Endothelial cell of umbilical vein (primary cell): ENCODE results near the gene CBLB. TPM values are rescaled to one million over a fixed set of nuclear protein-coding genes. Genes with fewer than 3 reads are reported as not detected.

Experiments
- BruUV-seq: library from RNA; stranded (reverse); fragments of 400-500 nt; replicated peaks from 2 replicates; lab custom pipeline; 2021; lab: Mats Ljungman, UMichigan
- CTCF ChIA-PET: fragments of 300-600, 350-600 bp; sonication (Branson Sonifier 250); formaldehyde crosslinking; loops from one replicate; lab custom pipeline; 2021; ENCODE audit warnings: antibody characterized with exemption, inconsistent platforms; lab: Charles Lee
- POLR2A ChIA-PET: fragments of 300-600, 350-600 bp; sonication (Branson Sonifier 250); formaldehyde crosslinking; loops from one replicate; lab custom pipeline; 2021; ENCODE audit warnings: antibody characterized with exemption, inconsistent platforms; lab: Charles Lee
- DNase-seq: peaks from one replicate; pipeline ENCODE4 v3.0.0-alpha.2; 2011; ENCODE audit warnings: low read depth, low spot score
- FAIRE-seq: peaks from 2 replicates; lab custom pipeline; 2011; peaks lifted over from hg19 to GRCh38; lab: Jason Lieb, UNC
- H2AFZ ChIP-seq: 2 replicates; pipeline ENCODE4 v1.6.0; 2012; ENCODE audit warnings: low read depth, low read length, control low read depth, inconsistent platforms
- H3K27ac ChIP-seq: 2 replicates; pipeline ENCODE4 v1.5.1; 2011; ENCODE audit warnings: low read depth, mild to moderate bottlenecking, control low read depth, low read length, moderate library complexity; ENCODE audit not compliant: insufficient read depth
- H3K27me3 ChIP-seq, 2 experiments: 2 replicates each; pipeline versions ENCODE4 v1.6.0 to v1.6.1; 2011; ENCODE audit warnings: low read length in 2 of 2, mixed read lengths in 1 of 2; ENCODE audit not compliant: control insufficient read depth in 2 of 2, insufficient read depth in 2 of 2
- H3K36me3 ChIP-seq, 2 experiments: 2 replicates in 1 of 2; 3 replicates in 1 of 2; pipeline ENCODE4 v1.5.1; 2011; ENCODE audit warnings: low read length in 2 of 2, mild to moderate bottlenecking in 1 of 2, moderate library complexity in 1 of 2; ENCODE audit not compliant: control insufficient read depth in 2 of 2, insufficient read depth in 2 of 2; ENCODE audit errors: extremely low read depth in 1 of 2
- H3K4me1 ChIP-seq: 3 replicates; pipeline ENCODE4 v1.5.1; 2011; ENCODE audit warnings: mild to moderate bottlenecking, low read length; ENCODE audit not compliant: control insufficient read depth, insufficient read depth; ENCODE audit errors: extremely low read depth
- H3K4me2 ChIP-seq: 2 replicates; pipeline ENCODE4 v1.6.1; 2011; ENCODE audit warnings: low read length, control low read depth, mixed read lengths; ENCODE audit not compliant: insufficient read depth
- H3K4me3 ChIP-seq, 3 experiments: fragments of 200-600 bp in 1 of 3; sonication (generic), shearing (Covaris generic) in 1 of 3; replicated peaks in 1 of 3; 2 replicates each; pipeline ENCODE4 v1.5.1; 2011 to 2016; ENCODE audit warnings: control low read depth in 3 of 3, low read length in 3 of 3, mild to moderate bottlenecking in 2 of 3, inconsistent platforms in 1 of 3, low read depth in 1 of 3, moderate library complexity in 1 of 3; ENCODE audit not compliant: insufficient read depth in 1 of 3
- H3K79me2 ChIP-seq: 2 replicates; pipeline ENCODE4 v1.6.0; 2012; ENCODE audit warnings: low read length, inconsistent platforms; ENCODE audit not compliant: control insufficient read depth, insufficient read depth
- H3K9ac ChIP-seq: replicated peaks from 2 replicates; pipeline ENCODE3; 2011; ENCODE audit warnings: low read length, control low read depth; ENCODE audit not compliant: insufficient read depth; ENCODE audit errors: extremely low read depth
- H3K9me1 ChIP-seq: replicated peaks from 3 replicates; pipeline ENCODE4 v1.6.0; 2011; ENCODE audit warnings: mild to moderate bottlenecking, low read length; ENCODE audit not compliant: control insufficient read depth, insufficient read depth; ENCODE audit errors: extremely low read depth
- H3K9me3 ChIP-seq: replicated peaks from 2 replicates; pipeline ENCODE4 v1.5.1; 2012; ENCODE audit warnings: low read length, inconsistent platforms; ENCODE audit not compliant: control insufficient read depth, insufficient read depth
- H4K20me1 ChIP-seq: replicated peaks from 2 replicates; pipeline ENCODE3; 2011; ENCODE audit warnings: mild to moderate bottlenecking, low read length; ENCODE audit not compliant: control insufficient read depth, insufficient read depth; ENCODE audit errors: extremely low read depth
- CTCF ChIP-seq, 2 donors: IDR thresholded peaks; 1 replicate in 1 of 2; 2 replicates in 1 of 2; pipeline ENCODE4 v1.5.1; 2011; ENCODE audit warnings: low read length in 2 of 2, mild to moderate bottlenecking in 2 of 2, moderate library complexity in 2 of 2, control low read depth in 1 of 2, inconsistent platforms in 1 of 2, low read depth in 1 of 2; ENCODE audit not compliant: insufficient read depth in 1 of 2; ENCODE audit errors: extremely low read depth in 1 of 2
- EZH2 ChIP-seq: IDR thresholded peaks from 2 replicates; pipeline ENCODE4 v1.6.1; 2012; ENCODE audit warnings: borderline replicate concordance, low read depth, mild to moderate bottlenecking, moderate library complexity, low read length, inconsistent platforms; ENCODE audit not compliant: severe bottlenecking
- FOS ChIP-seq: IDR thresholded peaks from 2 replicates; pipeline ENCODE4 v1.6.1; 2011; ENCODE audit warnings: mild to moderate bottlenecking, low read length, moderate library complexity, borderline replicate concordance; ENCODE audit not compliant: insufficient read depth
- GATA2 ChIP-seq: IDR thresholded peaks from 2 replicates; pipeline ENCODE4 v1.7.0; 2011; ENCODE audit warnings: low read depth, mild to moderate bottlenecking, moderate library complexity, mixed read lengths, low read length; ENCODE audit not compliant: insufficient read length, insufficient read depth
- JUN ChIP-seq: IDR thresholded peaks from 2 replicates; pipeline ENCODE4 v1.6.1; 2011; ENCODE audit warnings: borderline replicate concordance, low read depth; ENCODE audit not compliant: insufficient read length, insufficient read depth
- MAX ChIP-seq: IDR thresholded peaks from 2 replicates; pipeline ENCODE4 v1.6.1; 2011; ENCODE audit not compliant: insufficient read depth, insufficient read length
- MYC ChIP-seq: IDR thresholded peaks from one replicate; pipeline ENCODE4 v1.6.1; 2011; ENCODE audit warnings: mild to moderate bottlenecking, low read depth, low read length
- POLR2A ChIP-seq: IDR thresholded peaks from 2 replicates; pipeline ENCODE4 v1.6.1; 2012; ENCODE audit warnings: low read depth, mild to moderate bottlenecking, control low read depth, low read length
- POLR2AphosphoS5 ChIP-seq: IDR thresholded peaks from 2 replicates; pipeline ENCODE4 v1.6.1; 2012; ENCODE audit warnings: low read depth, mild to moderate bottlenecking, control low read depth, low read length, moderate library complexity; ENCODE audit not compliant: insufficient read depth
- dilution Hi-C: fragments of 300-500 bp; cut with MboI; formaldehyde crosslinking; loops from one replicate; pipeline ENCODE4 v1.15.0; 2019; ENCODE audit warnings: low sequenced_read_pairs; ENCODE audit not compliant: extremely low pct_ligation_motif_present
- intact Hi-C: fragments of 100-400 bp; cut with micrococcal nuclease; formaldehyde crosslinking; loops from one replicate; pipeline ENCODE4 v1.10.0; 2022
- polyA plus RNA-seq, 4 experiments: library from polyadenylated mRNA; depleted of rRNA in 3 of 4; stranded (reverse) in 3 of 4; unstranded in 1 of 4; fragments of >200 nt; gene quantifications; 2 replicates each; pipeline versions ENCODE4 v1.2.1 to v1.2.3, GENCODE V29; 2011 to 2012; ENCODE audit warnings: missing spikeins in 1 of 4
- total RNA-seq: library from RNA; stranded (reverse); gene quantifications from 2 replicates; pipeline ENCODE4 v1.2.3, GENCODE V29; 2021

The CBLB gene
- total and polyA plus RNA-seq, 2 donors (not counting 3 experiments of a cell fraction or from before 2014, with no cell fraction given): 17.8 to 39.6 TPM

DNA sequence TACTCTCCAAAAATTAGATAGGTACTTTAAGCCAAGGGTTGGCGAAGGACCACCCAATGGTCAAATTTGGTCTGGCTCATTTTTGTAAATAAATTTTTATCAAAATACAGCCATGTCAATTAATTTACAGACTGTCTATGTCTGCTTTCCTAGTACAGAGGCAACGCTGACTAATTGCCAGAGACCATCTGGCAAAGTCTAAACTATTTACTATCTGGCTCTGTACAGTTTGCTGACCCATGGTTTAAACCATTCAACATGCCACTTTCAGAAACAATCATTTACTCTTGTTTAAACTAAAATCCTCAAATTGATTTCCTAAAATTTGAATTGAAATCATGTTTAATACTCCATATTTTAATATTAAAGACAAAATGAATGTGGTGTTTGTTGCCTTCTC, 25.9 kb downstream of the CBLB start:
- H3K79me2 ChIP-seq: peaks cover 2% of the 10 kb centered on the region
- no peaks in the 10 kb centered on the region for H3K27me3 ChIP-seq
- no peak overlapping the region for H3K4me2 ChIP-seq
- no peak overlapping the region for H3K4me3 ChIP-seq
- DNase-seq: no peak
- H3K9me3 ChIP-seq: no peaks in the 10 kb centered on the region
- H3K4me1 ChIP-seq: no peaks in the 10 kb centered on the region
- H2AFZ ChIP-seq: no peak overlapping the region
- TF ChIP-seq EZH2 (no peak), MYC (no peak), POLR2AphosphoS5 (no peak), CTCF (IDR thresholded peaks at IDR 0.05; ENCODE audit: extremely low read depth in 1 of 2, insufficient read depth in 1 of 2, low read depth in 1 of 2, low read length in 2 of 2) (no peak), JUN (no peak), MAX (no peak), GATA2 (no peak), POLR2A (no peak), FOS (no peak)
- POLR2A ChIA-PET: no interaction called here
- no peak overlapping the region for H3K9ac ChIP-seq
- H4K20me1 ChIP-seq: peaks cover 2% of the 10 kb centered on the region
- BruUV-seq: no TSS peak
- dilution Hi-C loops: no loop called here
- CTCF ChIA-PET: no interaction called here
- intact Hi-C loops: no loop called here
- no peak for FAIRE-seq
- no peaks in the 10 kb centered on the region for H3K36me3 ChIP-seq
- H3K9me1 ChIP-seq: no peaks in the 10 kb centered on the region
- H3K27ac ChIP-seq: no peak overlapping the region
